ENCODE data around the gene ADH1A. TPM values are rescaled to one million over a fixed set of nuclear protein-coding genes. Genes with fewer than 3 reads are reported as not detected.

Gene ADH1A
- polyA plus RNA-seq, 1 donor from 2014 or later = not detected

- H3K9ac ChIP-seq (ENCODE audit: low read length) = no peak overlapping the region
- no peak overlapping the region for H3K27ac ChIP-seq (ENCODE audit: low read length)
- no peaks in the 10 kb centered on the region for H3K36me3 ChIP-seq (ENCODE audit: insufficient read depth, low read length)
- H3K9me2 ChIP-seq (ENCODE audit: insufficient read depth, low read length) = no peaks in the 10 kb centered on the region
- no peak overlapping the region for H2AFZ ChIP-seq (ENCODE audit: low read depth, low read length)
- H3K4me2 ChIP-seq (ENCODE audit: low read length) = no peak overlapping the region
- H3K79me2 ChIP-seq (replicated peaks; ENCODE audit: insufficient read depth, low read length) = no peaks in the 10 kb centered on the region
- TF ChIP-seq EP300 (conservative IDR thresholded peaks at IDR 0.05; ENCODE audit: poor library complexity, severe bottlenecking) = no peak
- no peak for TF ChIP-seq MXI1 (conservative IDR thresholded peaks at IDR 0.05; ENCODE audit: poor library complexity, severe bottlenecking)
- TF ChIP-seq RAD21 (conservative IDR thresholded peaks at IDR 0.05) = no peak
- TF ChIP-seq REST (IDR thresholded peaks at IDR 0.05; ENCODE audit: borderline replicate concordance) = no peak
- no peak for TF ChIP-seq TAF1 (IDR thresholded peaks at IDR 0.05; ENCODE audit: low read depth)
- no peak for TF ChIP-seq POLR2AphosphoS5 (IDR thresholded peaks at IDR 0.05)
- no peak for TF ChIP-seq SMC3 (conservative IDR thresholded peaks at IDR 0.05; ENCODE audit: poor library complexity)
- TF ChIP-seq EZH2 (IDR thresholded peaks at IDR 0.05; ENCODE audit: borderline replicate concordance, insufficient read depth, low read length, poor library complexity, severe bottlenecking) = no peak
- no peak for TF ChIP-seq CTCF (IDR thresholded peaks at IDR 0.05; ENCODE audit: poor library complexity, severe bottlenecking)
- no peak overlapping the region for H3K4me3 ChIP-seq (ENCODE audit: low read length)
- H3K9me3 ChIP-seq (ENCODE audit: low read length) = no peaks in the 10 kb centered on the region
- no peaks in the 10 kb centered on the region for H3F3A ChIP-seq (ENCODE audit: insufficient read depth, low read length, poor library complexity, severe bottlenecking)
- no peaks in the 10 kb centered on the region for H4K20me1 ChIP-seq (ENCODE audit: insufficient read depth)
- no peaks in the 10 kb centered on the region for H3K27me3 ChIP-seq (ENCODE audit: insufficient read depth, low read depth, low read length)
Observed at GRCh38 chr4:99285387-99285786, 5.4 kb downstream of the ADH1A start.

GRCh38 chr4:99282731-99283130 lies 8.1 kb downstream of the ADH1A start:
- Histone ChIP-seq H3K4me2 (ENCODE audit: low read length) (no peak overlapping the region), H2AFZ (ENCODE audit: low read depth, low read length) (no peak overlapping the region), H3K36me3 (ENCODE audit: insufficient read depth, low read length) (no peaks in the 10 kb centered on the region), H3K9me3 (ENCODE audit: low read length) (no peaks in the 10 kb centered on the region), H3K4me3 (ENCODE audit: low read length) (no peak overlapping the region), H3K79me2 (replicated peaks; ENCODE audit: insufficient read depth, low read length) (no peaks in the 10 kb centered on the region), H3F3A (ENCODE audit: insufficient read depth, low read length, poor library complexity, severe bottlenecking) (no peaks in the 10 kb centered on the region), H3K9ac (ENCODE audit: low read length) (no peak overlapping the region), H3K9me2 (ENCODE audit: insufficient read depth, low read length) (no peaks in the 10 kb centered on the region), H4K20me1 (ENCODE audit: insufficient read depth) (no peaks in the 10 kb centered on the region), H3K27me3 (ENCODE audit: insufficient read depth, low read depth, low read length) (no peaks in the 10 kb centered on the region), H3K27ac (ENCODE audit: low read length) (no peak overlapping the region)
- TF ChIP-seq REST (IDR thresholded peaks at IDR 0.05; ENCODE audit: borderline replicate concordance) = no peak
- no peak for TF ChIP-seq EP300 (conservative IDR thresholded peaks at IDR 0.05; ENCODE audit: poor library complexity, severe bottlenecking)
- no peak for TF ChIP-seq RAD21 (conservative IDR thresholded peaks at IDR 0.05)

All from neural cell (in vitro differentiated cells).